Ishikawa (cell line): ENCODE measurements around the gene SMIM27.

Source experiments
- CEBPB ChIP-seq: IDR thresholded peaks from 2 replicates; pipeline ENCODE4 v1.6.1; 2012
- CREB1 ChIP-seq: IDR thresholded peaks from 2 replicates; pipeline ENCODE4 v1.6.1; 2012; ENCODE audit warnings: low read depth
- EGR1 ChIP-seq: IDR thresholded peaks from 2 replicates; pipeline ENCODE4 v1.6.1; 2012
- EP300 ChIP-seq: IDR thresholded peaks from 2 replicates; pipeline ENCODE4 v1.6.1; 2012; ENCODE audit warnings: borderline replicate concordance
- FOXM1 ChIP-seq: IDR thresholded peaks from 2 replicates; pipeline ENCODE4 v1.6.1; 2012; ENCODE audit warnings: low read depth, borderline replicate concordance
- MAX ChIP-seq: IDR thresholded peaks from 2 replicates; pipeline ENCODE4 v1.6.1; 2012
- NFIC ChIP-seq: IDR thresholded peaks from 2 replicates; pipeline ENCODE4 v1.6.1; 2012
- RAD21 ChIP-seq: IDR thresholded peaks from 2 replicates; pipeline ENCODE4 v1.6.1; 2012; ENCODE audit warnings: low read depth
- REST ChIP-seq: IDR thresholded peaks from 2 replicates; pipeline ENCODE4 v1.6.1; 2012; ENCODE audit warnings: low read depth, mild to moderate bottlenecking
- TAF1 ChIP-seq: IDR thresholded peaks from 2 replicates; pipeline ENCODE4 v1.6.1; 2012; ENCODE audit warnings: low read depth, mild to moderate bottlenecking
- TCF12 ChIP-seq: IDR thresholded peaks from 2 replicates; pipeline ENCODE4 v1.6.1; 2012; ENCODE audit warnings: low read depth
- TEAD4 ChIP-seq: IDR thresholded peaks from 2 replicates; pipeline ENCODE4 v1.6.1; 2012
- USF1 ChIP-seq: IDR thresholded peaks from 2 replicates; pipeline ENCODE4 v1.6.1; 2012
- YY1 ChIP-seq: IDR thresholded peaks from 2 replicates; pipeline ENCODE4 v1.6.1; 2012; ENCODE audit warnings: low read depth
- ZBTB7A ChIP-seq: IDR thresholded peaks from 2 replicates; pipeline ENCODE4 v1.6.1; 2012; ENCODE audit warnings: low read depth

Gene SMIM27

GRCh38 chr9:32552172-32552872 is at the start of gene SMIM27, which contains the start of gene TOPORS:
SMIM27 (plus strand) TSS chr9:32552327; CDS start chr9:32552435, 108 bp downstream.
TOPORS (minus strand) TSS chr9:32552586; CDS start chr9:32552436, 150 bp downstream.
- peak; percentile 98 for TF ChIP-seq YY1
- peak; percentile 61 for TF ChIP-seq TCF12
- no peak for TF ChIP-seq RAD21
- TF ChIP-seq MAX, result peak; percentile 40; the same call in 1 of the 2 replicates
- peak; percentile 77 for TF ChIP-seq CEBPB
- 0 out of 2 replicates have a peak, but pooled peaks have one; percentile 11 for TF ChIP-seq REST
- peak; percentile 96 for TF ChIP-seq USF1
- no peak for TF ChIP-seq TEAD4
- TF ChIP-seq TAF1, result peak; percentile 100
- no peak for TF ChIP-seq EP300
- TF ChIP-seq CREB1, result peak; percentile 35; the same call in 1 of the 2 replicates
- peak; percentile 95 for TF ChIP-seq EGR1
- TF ChIP-seq NFIC, result no peak
- no peak for TF ChIP-seq FOXM1
- TF ChIP-seq ZBTB7A, result no peak

GRCh38 chr9:32502464-32502863 is 49.7 kb upstream of the SMIM27 start:
- no peak for TF ChIP-seq NFIC

GRCh38 chr9:32503008-32503407 is 49.1 kb upstream of the SMIM27 start:
- no peak for TF ChIP-seq NFIC
- no peak for TF ChIP-seq RAD21
- no peak for TF ChIP-seq TEAD4

GRCh38 chr9:32508728-32509127 is 43.4 kb upstream of the SMIM27 start:
- no peak for TF ChIP-seq TCF12
- no peak for TF ChIP-seq CREB1
- no peak for TF ChIP-seq EP300
- no peak for TF ChIP-seq CEBPB
- TF ChIP-seq TAF1, result no peak
- no peak for TF ChIP-seq MAX
- no peak for TF ChIP-seq EGR1
- TF ChIP-seq FOXM1, result no peak
- no peak for TF ChIP-seq TEAD4
- TF ChIP-seq USF1, result no peak
- TF ChIP-seq YY1, result no peak
- no peak for TF ChIP-seq RAD21
- TF ChIP-seq ZBTB7A, result no peak
- TF ChIP-seq NFIC, result no peak

GRCh38 chr9:32516241-32516640 is 35.9 kb upstream of the SMIM27 start:
- TF ChIP-seq EGR1, result no peak
- no peak for TF ChIP-seq RAD21
- no peak for TF ChIP-seq FOXM1
- no peak for TF ChIP-seq MAX
- TF ChIP-seq YY1, result no peak

- TF ChIP-seq USF1 (no peak), EGR1 (no peak), TAF1 (no peak), MAX (no peak), CREB1 (no peak), TCF12 (no peak), FOXM1 (no peak), NFIC (no peak), TEAD4 (no peak), EP300 (no peak), YY1 (no peak), REST (no peak), RAD21 (no peak)
Measured at GRCh38 chr9:32518276-32518675, 33.9 kb upstream of the SMIM27 start.
